HG03520 (cell line): ENCODE data around the gene ZNF664.

Experiments
- ATAC-seq: cut with Tn5 transposase; IDR thresholded peaks from one replicate; pipeline ENCODE4 v1.9.1; 2021; ENCODE audit warnings: mild to moderate bottlenecking, moderate library complexity; ENCODE audit not compliant: unreplicated experiment

The ZNF664 gene

GRCh38 chr12:123987022-123987421, 14.0 kb downstream of the ZNF664 start:
- ATAC-seq: no peak

GRCh38 chr12:123989168-123989567, 16.2 kb downstream of the ZNF664 start:
- ATAC-seq: no peak

- no peak for ATAC-seq
These were observed 16.7 kb downstream of the ZNF664 start for GRCh38 chr12:123989753-123990152.

- no peak for ATAC-seq
These were observed 17.5 kb downstream of the ZNF664 start for GRCh38 chr12:123990511-123990910.

- no peak for ATAC-seq
These were observed 18.4 kb downstream of the ZNF664 start for GRCh38 chr12:123991372-123991951.

GRCh38 chr12:123992118-123992825, 19.3 kb downstream of the ZNF664 start:
- ATAC-seq: no peak

GRCh38 chr12:123995023-123995748, 22.2 kb downstream of the ZNF664 start:
- no peak for ATAC-seq

- ATAC-seq: no peak
These were observed 23.6 kb downstream of the ZNF664 start for GRCh38 chr12:123996581-123996980.

GRCh38 chr12:123997033-123997822, 24.2 kb downstream of the ZNF664 start:
- ATAC-seq: no peak

- ATAC-seq: no peak
These were observed 24.9 kb downstream of the ZNF664 start for GRCh38 chr12:123997908-123998307.

GRCh38 chr12:123998344-123998990, 25.5 kb downstream of the ZNF664 start:
- no peak for ATAC-seq

GRCh38 chr12:123998991-123999359, 26.0 kb downstream of the ZNF664 start:
- no peak for ATAC-seq

GRCh38 chr12:124000111-124000510, 27.1 kb downstream of the ZNF664 start:
- ATAC-seq: no peak

GRCh38 chr12:124001343-124001742, 28.3 kb downstream of the ZNF664 start:
- no peak for ATAC-seq

- no peak for ATAC-seq
These were observed 29.1 kb downstream of the ZNF664 start for GRCh38 chr12:124002021-124002644.

GRCh38 chr12:124002654-124003053, 29.6 kb downstream of the ZNF664 start:
- ATAC-seq: no peak

GRCh38 chr12:124004233-124004875, 31.3 kb downstream of the ZNF664 start:
- ATAC-seq: no peak

GRCh38 chr12:124006085-124006845, 33.2 kb downstream of the ZNF664 start:
- no peak for ATAC-seq
